Activated CD4-positive, alpha-beta T cell treated with anti-CD3 and anti-CD28 coated beads, Interleukin-2, Interleukin-4, amounts not matched to agents 100 ng/mL and 50 ng/mL, durations not matched to agents 16 hours and 8 hours (primary cell): ENCODE results near the gene PPP2R3B.

Experiments
- DNase-seq: peaks from one replicate; pipeline ENCODE4 v3.0.0-alpha.2; 2020; ENCODE audit warnings: low spot score

Gene PPP2R3B

GRCh38 chrX:370963-371745, 15.6 kb downstream of the PPP2R3B start:
- no peak for DNase-seq

GRCh38 chrX:370244-370962, 16.3 kb downstream of the PPP2R3B start:
- DNase-seq, result no peak

- DNase-seq, result no peak
These were observed 17.1 kb downstream of the PPP2R3B start for GRCh38 chrX:369563-370101.

- DNase-seq, result no peak
These were observed 17.7 kb downstream of the PPP2R3B start for GRCh38 chrX:368811-369562.

- no peak for DNase-seq
These were observed 18.8 kb downstream of the PPP2R3B start for GRCh38 chrX:367866-368265.

GRCh38 chrX:367349-367748, 19.4 kb downstream of the PPP2R3B start:
- DNase-seq, result no peak

GRCh38 chrX:363621-364375, 22.9 kb downstream of the PPP2R3B start:
- no peak for DNase-seq

GRCh38 chrX:362937-363620, 23.6 kb downstream of the PPP2R3B start:
- no peak for DNase-seq

- no peak for DNase-seq
These were observed 24.4 kb downstream of the PPP2R3B start for GRCh38 chrX:362351-362750.

- DNase-seq, result no peak
These were observed 25.2 kb downstream of the PPP2R3B start for GRCh38 chrX:361231-362145.

- DNase-seq, result no peak
These were observed 26.1 kb downstream of the PPP2R3B start for GRCh38 chrX:360496-361150.

- no peak for DNase-seq
These were observed 28.0 kb downstream of the PPP2R3B start for GRCh38 chrX:358651-359143.

- DNase-seq, result peak; percentile 64
These were observed 28.8 kb downstream of the PPP2R3B start for GRCh38 chrX:357693-358471.

GRCh38 chrX:357035-357692, 29.5 kb downstream of the PPP2R3B start:
- no peak for DNase-seq

- no peak for DNase-seq
These were observed 30.2 kb downstream of the PPP2R3B start for GRCh38 chrX:356385-357034.

GRCh38 chrX:355329-356050, 31.2 kb downstream of the PPP2R3B start:
- DNase-seq, result no peak
